Transverse colon (tissue), 4 donors: ENCODE data around the gene EIF4B. TPM values are rescaled to one million over a fixed set of nuclear protein-coding genes. Genes with fewer than 3 reads are reported as not detected.

Source experiments
- DNase-seq: peaks from one replicate; pipeline ENCODE4 v3.0.0-alpha.2; 2019
- H3K27ac ChIP-seq, 4 donors: fragments of 200-600 bp; sonication (generic); 2 replicates each; pipeline ENCODE4 v1.5.1; 2016 to 2018; ENCODE audit warnings: inconsistent platforms in 4 of 4
- H3K27me3 ChIP-seq: fragments of 200-600 bp; sonication (generic); 2 replicates; pipeline ENCODE4 v1.5.1; 2017; ENCODE audit warnings: inconsistent platforms
- H3K36me3 ChIP-seq, 4 donors: fragments of 200-600 bp; sonication (generic); 2 replicates each; pipeline ENCODE4 v1.5.1; 2017 to 2019; ENCODE audit warnings: inconsistent platforms in 4 of 4
- H3K4me1 ChIP-seq, 4 donors: fragments of 200-600 bp; sonication (generic); 2 replicates each; pipeline ENCODE4 v1.5.1; 2017 to 2020; ENCODE audit warnings: inconsistent platforms in 4 of 4
- H3K4me3 ChIP-seq, 4 donors: fragments of 200-600 bp; sonication (generic); 1 replicate in 1 of 4; 2 replicates in 3 of 4; pipeline versions ENCODE4 v1.5.1 to v1.6.1; 2017 to 2019; ENCODE audit warnings: inconsistent platforms in 4 of 4
- H3K9me3 ChIP-seq, 2 donors: fragments of 200-600 bp; sonication (generic); 2 replicates each; pipeline ENCODE4 v1.5.1; 2017 to 2019; ENCODE audit warnings: inconsistent platforms in 2 of 2
- EP300 ChIP-seq: sonication (generic); formaldehyde crosslinking; IDR thresholded peaks from one replicate; pipeline ENCODE4 v1.6.1; 2017; ENCODE audit warnings: antibody characterized with exemption, low read depth
- POLR2A ChIP-seq: fragments of 450-650 bp; IDR thresholded peaks from one replicate; pipeline ENCODE4 v1.6.1; 2016; ENCODE audit warnings: antibody characterized with exemption, mild to moderate bottlenecking, moderate library complexity
- POLR2AphosphoS5 ChIP-seq, 3 donors: sonication (generic); formaldehyde crosslinking; IDR thresholded peaks; one replicate each; pipeline ENCODE4 v1.6.1; 2016; ENCODE audit warnings: antibody characterized with exemption in 3 of 3
- WGBS, 2 donors: methylation state at CpG; one replicate each; pipeline ENCODE4 v1.1.5; 2018; ENCODE audit warnings: low coverage in 1 of 2; 5-methylcytosine and 5-hydroxymethylcytosine counted together
- in situ Hi-C, 4 donors: fragments of 200-750 bp; cut with MboI; loops; one replicate each; pipeline versions ENCODE4 v1.15.0 to v1.15.1; 2017; ENCODE audit warnings: low sequenced_read_pairs in 3 of 4, low pct_ligation_motif_present in 1 of 4, low pct_unique_long_range_greater_than_20kb in 1 of 4
- intact Hi-C: fragments of 100-400 bp; cut with DNase I; formaldehyde crosslinking; loops from one replicate; pipeline ENCODE4 v1.15.1; 2023; ENCODE audit warnings: low total_unique reads
- total RNA-seq, 4 donors: library from RNA; depleted of rRNA; stranded (reverse); fragments of >200 nt; gene quantifications; one replicate each; pipeline ENCODE4 v1.1.0, GENCODE V29; 2016
- TF ChIP-seq, protein P1 (sequence below), 5 experiments: fragments of 200-600 bp in 3 of 5; fragments of 450-650 bp in 2 of 5; sonication (generic) in 3 of 5; IDR thresholded peaks; 1 replicate in 2 of 5; 2 replicates in 3 of 5; pipeline ENCODE4 v1.5.1; 2016 to 2017; ENCODE audit warnings: antibody characterized with exemption in 5 of 5, inconsistent platforms in 3 of 5, mild to moderate bottlenecking in 2 of 5, moderate library complexity in 1 of 5

The EIF4B gene
- total RNA-seq, 4 donors from 2014 or later = 175 to 383 (median 261) TPM

DNA sequence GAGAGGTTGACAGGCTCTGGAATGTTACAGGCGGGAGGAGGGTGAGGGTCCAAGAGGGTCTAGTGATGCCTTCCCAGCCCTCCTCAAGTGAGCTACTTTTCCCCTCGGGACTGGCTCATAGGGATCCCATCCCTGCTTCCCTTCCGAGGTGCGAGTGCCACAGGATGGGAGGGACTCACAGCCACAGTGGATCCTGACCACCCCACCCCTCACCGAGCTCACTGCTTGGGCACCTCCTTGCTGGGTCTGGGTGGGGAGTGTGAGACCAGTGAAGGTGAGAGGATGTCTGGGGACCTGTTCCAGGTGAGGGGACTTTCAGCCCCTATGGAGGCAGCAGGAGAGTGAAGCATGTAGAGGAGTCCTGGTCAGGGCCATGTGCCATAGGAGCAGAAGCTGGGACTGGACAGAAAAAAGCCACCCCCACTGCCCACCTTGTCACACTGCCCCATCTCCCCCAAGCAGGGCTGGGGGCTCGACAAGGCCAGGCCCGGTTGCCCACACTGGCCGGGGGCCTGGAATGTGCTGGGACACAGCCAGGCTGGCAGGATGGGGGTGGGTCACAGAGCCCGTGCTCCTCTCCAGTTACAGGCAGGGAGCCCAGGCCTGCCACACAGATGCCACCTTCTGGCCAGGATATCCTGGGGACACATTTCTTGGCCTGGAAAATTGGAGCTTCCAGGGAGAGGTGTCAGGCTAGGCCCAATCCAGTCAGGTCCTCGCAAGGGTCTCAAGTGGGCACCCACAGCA lies 42.0 kb downstream of the EIF4B start:
- H3K27ac ChIP-seq = peak overlapping the region; percentile 89 to 98 (median 96)
- H3K4me1 ChIP-seq = peaks cover 43 to 89% (median 79%) of the 10 kb centered on the region in 4 donors
- TF ChIP-seq POLR2AphosphoS5 (IDR thresholded peaks at IDR 0.05) = no peak
- TF ChIP-seq EP300 = no peak
- TF ChIP-seq, protein P1, sequence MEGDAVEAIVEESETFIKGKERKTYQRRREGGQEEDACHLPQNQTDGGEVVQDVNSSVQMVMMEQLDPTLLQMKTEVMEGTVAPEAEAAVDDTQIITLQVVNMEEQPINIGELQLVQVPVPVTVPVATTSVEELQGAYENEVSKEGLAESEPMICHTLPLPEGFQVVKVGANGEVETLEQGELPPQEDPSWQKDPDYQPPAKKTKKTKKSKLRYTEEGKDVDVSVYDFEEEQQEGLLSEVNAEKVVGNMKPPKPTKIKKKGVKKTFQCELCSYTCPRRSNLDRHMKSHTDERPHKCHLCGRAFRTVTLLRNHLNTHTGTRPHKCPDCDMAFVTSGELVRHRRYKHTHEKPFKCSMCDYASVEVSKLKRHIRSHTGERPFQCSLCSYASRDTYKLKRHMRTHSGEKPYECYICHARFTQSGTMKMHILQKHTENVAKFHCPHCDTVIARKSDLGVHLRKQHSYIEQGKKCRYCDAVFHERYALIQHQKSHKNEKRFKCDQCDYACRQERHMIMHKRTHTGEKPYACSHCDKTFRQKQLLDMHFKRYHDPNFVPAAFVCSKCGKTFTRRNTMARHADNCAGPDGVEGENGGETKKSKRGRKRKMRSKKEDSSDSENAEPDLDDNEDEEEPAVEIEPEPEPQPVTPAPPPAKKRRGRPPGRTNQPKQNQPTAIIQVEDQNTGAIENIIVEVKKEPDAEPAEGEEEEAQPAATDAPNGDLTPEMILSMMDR (IDR thresholded peaks at IDR 0.05) = peak in 3 of 5 experiments; percentile 19 to 25 (median 24)
- no peaks in the 10 kb centered on the region for H3K36me3 ChIP-seq
- intact Hi-C loops = no loop called here
- peak; percentile 63 for DNase-seq
- H3K9me3 ChIP-seq = no peaks in the 10 kb centered on the region
- H3K27me3 ChIP-seq = no peaks in the 10 kb centered on the region
- in situ Hi-C loops = no loop called here
- peak overlapping the region; percentile 24 to 57 (median 44) for H3K4me3 ChIP-seq
- WGBS, 2 donors = 26% methylated on average over 10 of the region's 10 CpGs; no CpG with 5 or more reads in 1 of the 2 donors

DNA sequence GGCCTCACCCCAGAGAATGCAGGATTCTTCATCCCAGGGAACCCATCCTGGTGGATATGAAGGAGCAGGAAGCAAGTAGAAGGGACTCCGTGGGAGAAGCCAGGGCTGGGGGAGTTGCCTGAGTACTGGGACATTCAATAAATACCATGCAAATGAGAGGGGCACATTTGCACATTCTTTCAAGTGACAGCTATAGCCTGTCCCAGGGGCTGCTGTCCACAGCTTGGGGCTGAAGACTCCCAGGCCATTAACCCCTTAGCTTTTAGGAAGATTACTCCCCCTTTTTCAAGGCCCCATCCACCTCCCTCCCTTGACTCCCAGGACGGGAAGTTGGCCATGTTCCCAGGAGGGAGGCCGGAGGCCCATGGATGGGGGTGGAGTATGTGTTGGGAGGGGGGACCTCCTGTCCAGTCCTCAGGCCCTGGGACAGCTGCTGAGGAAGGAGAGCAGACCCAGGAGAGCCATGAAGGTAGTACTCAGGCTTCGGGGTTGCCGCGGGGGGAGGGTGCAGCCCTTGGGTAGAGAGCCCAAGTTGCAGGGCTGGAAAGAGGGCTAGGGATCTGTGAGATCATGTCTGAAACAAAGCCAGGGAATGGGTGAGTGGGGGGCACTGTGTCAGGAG lies 42.6 kb downstream of the EIF4B start:
- TF ChIP-seq POLR2A (no peak), POLR2AphosphoS5 (IDR thresholded peaks at IDR 0.05) (peak in 2 of 3 donors; percentile 5 to 9)
- TF ChIP-seq, protein P1 (IDR thresholded peaks at IDR 0.05) = no peak
- Histone ChIP-seq H3K27me3 (no peaks in the 10 kb centered on the region), H3K4me3 (peak overlapping the region in 3 of 4 donors; percentile 24 to 57 (median 48)), H3K36me3 (no peaks in the 10 kb centered on the region), H3K4me1 (peaks cover 46 to 91% (median 83%) of the 10 kb centered on the region in 4 donors), H3K27ac (peak overlapping the region; percentile 89 to 98 (median 96)), H3K9me3 (no peaks in the 10 kb centered on the region)
- in situ Hi-C loops (no loop called here), intact Hi-C loops (no loop called here)
- WGBS, 2 donors = 26% methylated on average over 6 of the region's 6 CpGs; no CpG with 5 or more reads in 1 of the 2 donors
- peak; percentile 61 for DNase-seq

DNA sequence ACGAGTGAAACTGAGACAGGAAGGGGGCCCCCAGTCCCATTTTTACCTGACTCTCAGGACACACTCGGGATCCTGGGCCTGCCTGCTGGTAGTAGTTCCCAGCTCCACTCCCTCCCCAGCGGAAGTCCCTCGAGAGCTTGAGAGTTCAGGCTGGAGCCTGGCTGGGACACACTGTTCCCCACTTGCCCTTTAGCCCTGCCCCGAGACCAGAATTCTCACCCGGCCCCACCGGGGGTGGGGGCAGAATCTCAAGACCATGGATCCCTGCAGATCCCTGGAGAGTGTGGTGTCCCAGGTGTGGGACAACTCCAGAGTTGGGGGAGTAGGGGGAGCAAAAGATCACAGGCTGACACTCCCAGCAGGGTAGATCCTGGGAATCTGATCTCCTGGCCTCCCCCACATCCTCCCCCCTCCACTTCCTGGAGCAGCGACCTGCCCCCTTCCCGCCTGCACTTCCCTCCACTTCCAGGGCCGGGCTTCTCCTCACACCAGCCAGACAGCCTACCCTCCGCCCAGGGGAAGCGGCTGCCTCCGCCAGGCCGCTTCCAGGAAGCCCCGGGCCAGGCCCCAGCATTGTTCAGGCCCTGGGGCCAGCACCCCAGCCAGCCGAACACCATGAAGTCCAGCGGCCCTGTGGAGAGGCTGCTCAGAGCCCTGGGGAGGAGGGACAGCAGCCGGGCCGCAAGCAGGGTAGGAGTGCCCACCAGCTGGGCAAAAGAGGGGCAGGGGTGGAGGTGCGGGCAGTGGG lies 43.5 kb downstream of the EIF4B start, which contains the start of gene TNS2:
Gene TNS2 (plus strand): TSS at position 495 of the 748 bp plus-strand sequence. CDS start 121 bp downstream, at position 616.
- peak within 1 kb of the TSS; percentile 24 to 57 (median 46) for H3K4me3 ChIP-seq
- no peaks in the 10 kb centered on the region for H3K27me3 ChIP-seq
- H3K9me3 ChIP-seq = no peaks in the 10 kb centered on the region
- H3K27ac ChIP-seq = peak within 1 kb of the TSS; percentile 89 to 98 (median 96)
- H3K4me1 ChIP-seq = peaks cover 40 to 89% (median 81%) of the 10 kb centered on the region in 4 donors
- DNase-seq = peak; percentile 72
- in situ Hi-C loops (loop anchor here in 2 of 4 donors (25.0 kb wide), 2 partner anchors 138 to 238 kb away; partner anchors contain the start of genes CSAD (in 1 of the 2), MYG1 (in 1 of the 2), PFDN5 (in 1 of the 2) and ZNF740 (in 1 of the 2)), intact Hi-C loops (no loop called here)
- TF ChIP-seq POLR2A = peak; percentile 76
- peak; percentile 46 to 75 (median 71) for TF ChIP-seq POLR2AphosphoS5 (IDR thresholded peaks at IDR 0.05)
- peak; percentile 23 for TF ChIP-seq EP300
- TF ChIP-seq, protein P1 (IDR thresholded peaks at IDR 0.05) = no peak
- H3K36me3 ChIP-seq = no peaks in the 10 kb centered on the region
- WGBS, 2 donors = 20 to 34% methylated on average over 1 to 16 of the region's 20 CpGs
